GM18909 (cell line): ENCODE data around the gene NRIP1.

ENCODE experiments used
- ATAC-seq: cut with Tn5 transposase; IDR thresholded peaks from one replicate; pipeline ENCODE4 v1.9.1; 2021; ENCODE audit warnings: mild to moderate bottlenecking; ENCODE audit not compliant: unreplicated experiment, poor library complexity

The NRIP1 gene

DNA sequence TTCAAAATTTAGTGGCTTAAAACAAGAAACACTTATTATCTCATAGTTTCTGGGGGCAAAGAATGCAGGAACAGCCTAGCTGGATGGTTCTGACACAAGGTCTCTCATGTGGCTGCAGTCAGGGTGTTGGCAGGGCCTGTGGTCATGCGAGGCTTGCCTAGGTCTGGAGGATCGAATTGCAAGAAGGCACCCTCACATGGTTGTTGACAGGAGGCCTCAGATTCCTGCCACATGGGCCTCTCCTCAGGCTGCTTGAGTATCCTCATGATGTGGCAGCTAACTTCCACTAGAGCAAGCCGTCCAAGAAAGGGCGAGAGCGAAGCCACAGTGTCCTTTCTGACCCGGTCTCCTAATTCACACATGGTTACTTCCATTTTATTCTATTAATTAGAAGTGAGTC, 6.2 kb upstream of the NRIP1 start:
- ATAC-seq: no peak

DNA sequence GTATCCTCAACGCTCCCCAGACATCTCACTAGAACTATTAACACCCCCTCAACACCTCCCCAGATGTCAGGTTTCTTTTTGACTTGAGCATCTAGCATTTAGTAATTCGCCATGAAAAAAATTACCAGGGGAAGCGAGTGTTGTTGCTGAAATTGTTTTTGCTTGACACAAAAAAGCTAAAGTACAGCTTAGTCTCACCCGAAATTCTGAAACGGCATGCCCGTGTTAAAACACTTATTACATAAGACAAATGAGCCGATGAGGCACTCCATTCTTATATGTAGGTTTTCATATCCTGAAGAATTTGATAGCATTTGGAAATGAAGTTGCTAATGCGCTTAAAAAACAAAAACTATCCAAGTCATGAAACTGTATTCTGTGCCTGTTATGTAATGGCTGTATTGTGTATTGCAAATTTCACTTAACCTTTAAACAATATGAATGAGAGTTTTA, 1.3 kb upstream of the NRIP1 start:
- ATAC-seq: no peak

DNA sequence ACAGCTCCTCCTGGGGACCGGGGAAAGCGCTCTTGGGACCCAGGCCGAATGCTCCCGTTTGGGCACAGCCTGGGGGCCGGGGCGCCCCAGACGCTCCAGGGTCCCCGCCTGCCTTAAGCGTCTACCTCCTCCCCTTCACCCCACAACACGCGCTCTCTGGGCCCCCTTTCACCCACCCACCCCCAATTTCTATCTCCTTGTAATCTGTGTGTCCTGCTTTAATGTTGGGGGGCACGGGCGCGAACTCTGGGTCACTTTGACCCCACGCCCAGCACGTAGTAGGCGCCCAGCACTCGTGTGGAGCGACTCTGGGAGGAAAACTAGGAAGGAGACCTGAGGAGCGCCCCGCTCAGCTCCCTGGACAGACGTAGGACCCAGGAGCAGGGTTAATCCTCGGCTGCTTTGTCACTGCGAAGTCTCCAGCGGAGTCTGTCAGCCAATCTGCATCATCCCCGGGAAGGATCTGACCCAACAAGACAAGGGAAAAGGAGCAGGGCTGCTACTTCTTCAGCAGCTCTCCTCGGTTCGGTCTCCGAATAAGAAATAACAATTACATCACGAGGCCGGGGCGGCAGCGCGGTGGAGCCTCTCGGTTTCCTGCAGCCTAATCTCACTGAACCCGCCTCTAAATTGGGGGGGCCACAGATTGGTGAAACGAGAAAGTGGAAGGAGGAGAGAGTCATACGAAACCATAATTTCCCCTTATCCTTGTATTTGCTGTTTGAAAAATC, 757 bp upstream of the NRIP1 start:
- no peak for ATAC-seq

DNA sequence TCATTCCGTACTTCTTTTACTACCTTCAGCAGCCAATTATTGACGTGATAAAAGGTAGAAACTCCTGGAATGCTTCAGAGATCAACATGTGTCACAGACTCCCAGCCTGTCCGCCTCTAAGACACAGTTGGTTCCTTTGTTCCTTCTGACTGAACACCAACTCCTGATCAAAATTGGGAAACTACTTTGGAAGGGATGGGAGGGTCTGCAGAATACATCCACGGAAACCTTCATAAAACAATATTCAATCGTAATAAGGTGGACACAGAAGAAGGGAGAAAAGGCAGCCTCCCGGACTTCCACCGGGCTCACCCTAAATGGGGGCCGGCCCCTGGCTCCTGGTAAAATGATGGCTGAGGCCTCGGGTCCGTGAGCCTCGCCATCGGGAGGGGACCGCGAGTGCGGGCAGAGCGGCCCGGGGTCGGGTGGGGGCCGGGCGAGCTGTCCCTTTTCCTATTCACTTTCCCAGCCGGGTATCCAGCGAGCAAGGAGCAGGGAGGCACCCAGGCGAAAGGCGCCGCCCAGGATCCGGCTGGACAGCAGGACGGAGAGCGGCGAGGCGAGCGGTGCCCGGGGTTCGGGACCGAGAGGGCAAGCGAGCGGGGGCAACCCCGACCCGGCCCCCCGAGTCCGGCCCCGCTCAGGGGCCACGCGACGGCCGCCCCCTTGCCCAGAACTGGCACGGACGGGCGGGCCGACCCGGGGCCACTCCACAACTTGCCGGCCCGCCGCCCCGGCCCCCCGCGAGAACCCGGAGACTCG, 805 bp downstream of the NRIP1 start:
- peak; percentile 11 for ATAC-seq

DNA sequence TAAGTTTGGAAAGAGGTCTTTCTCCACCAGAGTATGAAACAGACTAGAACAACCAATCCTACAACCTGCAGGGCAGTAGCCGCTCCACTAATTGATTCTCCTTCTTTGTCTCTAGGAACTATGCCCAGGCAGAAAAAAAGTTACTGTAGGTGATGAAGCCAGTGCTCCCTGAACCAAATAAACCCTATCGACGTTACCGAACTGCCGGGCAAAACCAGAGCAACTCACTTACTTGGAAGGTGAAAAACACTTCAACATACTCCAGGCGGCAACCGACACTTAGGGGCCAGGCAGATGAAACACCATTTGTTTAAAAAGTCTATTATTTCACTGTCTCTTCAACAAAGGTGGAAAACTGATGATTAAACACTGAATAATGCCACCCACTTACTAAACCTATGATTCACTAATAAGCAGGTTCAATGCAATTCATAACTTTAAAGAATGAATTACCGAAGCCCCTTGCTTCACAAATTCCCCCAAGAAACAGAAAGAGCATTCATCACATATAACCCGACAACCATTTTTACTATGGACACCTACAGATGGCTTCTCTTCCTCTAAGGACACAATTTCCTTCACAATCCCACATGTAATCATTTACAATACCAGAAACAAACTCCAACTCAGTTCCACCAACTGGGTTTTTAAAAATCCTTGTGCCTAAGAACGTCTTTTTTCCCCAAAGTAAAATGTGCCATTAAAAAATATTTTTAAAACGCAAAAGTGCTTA, 1.6 kb downstream of the NRIP1 start:
- no peak for ATAC-seq

DNA sequence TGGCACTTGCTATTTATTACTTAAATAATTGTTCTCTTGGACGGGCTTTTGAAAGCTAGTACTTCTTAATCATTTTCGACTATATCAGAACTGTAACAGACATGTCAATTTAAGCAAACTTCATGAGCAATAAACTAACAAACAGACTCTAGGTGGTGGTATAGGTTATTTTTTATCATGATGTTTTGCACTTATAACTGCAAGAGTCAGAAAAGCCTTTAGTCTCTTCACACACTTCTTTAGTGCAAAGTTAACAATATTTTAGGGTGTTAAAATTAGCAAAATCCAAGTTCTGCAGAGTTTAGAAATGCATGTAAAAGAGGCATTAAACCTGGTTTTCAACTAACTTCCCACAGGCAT, 2.2 kb downstream of the NRIP1 start:
- no peak for ATAC-seq

DNA sequence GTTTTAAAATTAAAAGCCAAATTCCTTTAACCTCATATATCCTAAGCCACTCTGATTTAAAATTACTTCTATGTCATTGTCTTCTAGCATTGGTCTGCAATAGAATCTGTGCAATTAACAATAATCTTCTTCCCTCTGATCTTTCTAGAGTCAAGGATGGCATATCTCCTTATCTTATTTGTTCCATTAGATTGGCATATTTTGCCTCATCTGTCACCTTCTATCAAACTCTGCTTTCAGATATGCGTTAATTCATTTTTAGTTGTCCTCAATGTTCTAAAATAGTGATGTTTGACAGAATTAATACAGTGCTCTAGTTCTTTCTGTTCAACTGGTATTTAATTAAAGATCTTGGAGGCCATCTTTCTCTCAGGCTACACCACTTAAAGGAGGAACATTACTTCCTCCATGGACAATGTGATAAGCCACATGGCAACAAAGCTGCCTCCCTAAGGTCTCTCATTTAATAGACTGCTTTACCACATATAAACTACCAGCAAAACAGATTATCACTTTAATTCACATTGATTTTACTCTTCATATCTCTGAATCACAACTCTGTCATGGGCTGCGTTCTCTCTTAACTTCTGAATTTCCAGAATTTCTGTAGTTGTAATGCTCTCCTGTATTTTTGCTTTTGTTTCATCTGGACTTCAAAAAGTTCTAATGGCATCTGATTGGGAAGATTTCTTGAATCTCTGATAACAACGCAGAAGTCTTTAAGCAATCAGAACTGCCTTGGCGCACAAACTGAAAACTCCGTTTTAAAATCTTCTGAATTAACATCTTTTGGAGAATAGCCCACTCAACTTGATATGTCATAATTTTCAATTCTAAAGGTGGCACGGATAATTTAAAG, 2.8 kb downstream of the NRIP1 start:
- no peak for ATAC-seq

DNA sequence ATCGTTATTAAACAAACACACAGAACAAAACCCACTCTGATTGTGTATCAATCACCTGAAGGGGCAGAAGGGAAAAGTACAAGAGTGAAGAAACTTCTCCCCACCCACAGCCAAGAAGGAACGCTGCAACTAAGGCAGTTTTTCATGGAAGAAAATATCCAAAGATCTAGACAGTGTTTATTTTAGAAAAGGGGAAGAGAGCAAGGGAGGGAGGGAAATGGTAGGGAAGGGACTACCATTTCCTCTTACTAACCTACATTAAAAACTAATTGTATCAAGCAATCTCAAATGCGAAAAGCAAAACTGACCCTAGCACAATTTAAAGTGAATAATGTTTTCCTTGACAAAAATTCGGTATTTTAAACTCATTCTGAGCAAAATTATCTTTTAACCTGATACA, 3.5 kb downstream of the NRIP1 start:
- no peak for ATAC-seq

DNA sequence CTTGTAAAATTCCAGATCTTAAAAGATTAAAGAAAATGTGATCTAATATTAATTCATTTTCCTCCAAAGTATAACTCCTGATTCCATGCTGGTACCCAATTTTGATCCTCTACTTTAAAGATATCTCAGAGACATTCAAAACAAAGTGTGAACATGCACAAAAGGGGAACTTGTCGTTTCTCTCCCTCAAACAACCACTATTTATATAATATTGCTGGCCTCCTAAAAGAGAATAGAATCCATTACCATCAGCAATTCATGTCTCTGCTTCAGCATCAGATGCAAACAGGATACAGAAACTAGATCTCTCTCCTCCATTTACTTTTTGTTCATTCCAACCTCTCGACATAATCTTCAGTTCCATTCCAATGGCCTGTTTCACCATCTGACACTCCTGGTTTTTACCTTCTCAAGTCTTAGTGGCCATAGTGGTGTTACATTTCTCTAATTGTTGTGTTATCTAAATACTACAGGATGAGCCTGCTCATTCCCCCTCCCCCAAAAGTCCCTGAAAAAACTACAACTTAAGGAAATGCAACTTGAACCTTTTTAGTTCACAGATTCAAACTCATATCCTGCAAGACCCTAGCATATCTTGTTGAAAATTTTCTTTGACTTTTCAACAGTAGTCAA, 4.1 kb downstream of the NRIP1 start:
- no peak for ATAC-seq

DNA sequence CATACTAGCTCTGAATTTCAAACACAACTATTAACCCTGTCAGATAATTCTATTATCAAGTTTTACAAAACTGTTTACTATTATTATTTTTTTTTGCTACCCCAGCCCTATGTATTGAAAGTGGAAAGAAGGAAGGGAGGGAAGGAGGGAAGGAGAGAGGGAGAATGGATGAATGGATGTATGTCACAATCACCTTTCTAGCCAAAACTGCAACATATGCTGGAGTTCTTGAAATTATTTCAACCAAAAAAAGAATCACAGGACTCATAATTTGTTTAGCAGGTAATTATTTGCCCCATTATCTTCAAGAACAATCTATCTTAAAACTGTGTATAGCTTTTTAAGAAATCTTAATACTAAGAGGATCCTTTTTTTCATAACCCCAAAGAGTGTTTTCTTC, 5.4 kb downstream of the NRIP1 start:
- ATAC-seq: no peak

DNA sequence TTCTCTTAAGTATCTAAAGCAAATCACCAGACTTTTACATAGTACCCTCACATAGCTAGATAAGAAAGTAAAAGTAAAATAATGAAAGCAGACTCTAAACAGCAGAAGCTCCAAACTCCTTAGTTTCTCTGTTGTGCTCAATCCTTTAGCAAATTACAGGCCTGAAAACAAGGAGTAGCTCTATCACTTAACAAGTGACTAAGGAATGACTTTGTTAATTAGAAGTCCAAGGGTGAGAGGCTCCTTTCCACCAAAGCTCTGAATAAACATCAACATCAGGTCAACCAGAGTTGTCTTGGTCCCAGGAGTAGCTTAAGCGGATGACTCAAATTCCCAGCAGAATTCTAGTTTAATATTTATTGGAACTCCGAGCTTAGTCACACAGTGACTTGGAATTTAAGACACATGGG, 5.9 kb downstream of the NRIP1 start:
- peak; percentile 28 for ATAC-seq

DNA sequence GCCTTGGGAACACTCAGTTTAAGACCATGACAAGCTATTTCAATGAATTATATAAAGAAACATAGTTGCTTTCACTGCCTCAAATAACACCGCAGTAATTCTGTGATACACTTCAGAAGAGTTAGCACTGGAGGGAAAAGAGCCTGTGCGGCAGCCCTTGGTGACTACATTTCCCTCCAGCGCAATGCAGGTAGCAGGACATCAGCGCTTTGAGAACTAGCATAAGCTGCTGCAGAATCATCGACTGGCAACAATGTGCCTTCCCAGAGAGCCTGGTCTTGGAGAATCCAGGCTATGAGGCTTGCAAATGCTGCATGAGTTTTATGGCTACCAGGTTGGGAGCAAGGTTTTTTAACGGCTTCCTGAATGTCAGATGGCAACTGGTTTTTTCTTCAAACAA, 7.5 kb downstream of the NRIP1 start:
- no peak for ATAC-seq

DNA sequence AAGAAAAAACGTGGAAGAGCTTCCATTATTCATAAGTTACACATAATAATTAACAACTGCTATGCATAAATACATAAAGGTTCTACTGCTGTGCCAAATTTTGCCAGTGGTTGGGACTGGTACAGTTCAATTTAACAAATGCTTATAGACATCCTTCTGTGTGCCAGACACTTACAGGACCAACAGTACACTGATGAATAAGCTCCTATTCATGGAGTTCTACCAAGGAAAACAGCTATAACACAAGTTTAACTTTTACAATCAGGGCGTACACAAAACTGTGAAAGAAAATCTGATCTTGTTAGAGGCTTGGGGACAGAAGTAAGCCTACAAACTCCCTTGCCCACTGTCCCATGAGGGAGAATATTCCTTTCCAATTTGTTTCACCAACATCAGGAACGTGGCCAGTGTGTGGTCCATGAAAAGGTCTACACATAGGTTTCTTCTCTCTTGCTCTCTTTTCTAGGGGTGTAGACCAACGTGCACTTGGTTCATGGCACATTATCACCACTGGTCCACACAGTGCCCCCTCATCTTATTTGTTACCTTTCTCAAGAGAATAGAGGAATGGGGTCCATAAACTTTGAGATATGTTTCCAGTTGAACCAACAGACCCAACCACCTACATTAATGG, 10.1 kb downstream of the NRIP1 start:
- ATAC-seq: no peak

DNA sequence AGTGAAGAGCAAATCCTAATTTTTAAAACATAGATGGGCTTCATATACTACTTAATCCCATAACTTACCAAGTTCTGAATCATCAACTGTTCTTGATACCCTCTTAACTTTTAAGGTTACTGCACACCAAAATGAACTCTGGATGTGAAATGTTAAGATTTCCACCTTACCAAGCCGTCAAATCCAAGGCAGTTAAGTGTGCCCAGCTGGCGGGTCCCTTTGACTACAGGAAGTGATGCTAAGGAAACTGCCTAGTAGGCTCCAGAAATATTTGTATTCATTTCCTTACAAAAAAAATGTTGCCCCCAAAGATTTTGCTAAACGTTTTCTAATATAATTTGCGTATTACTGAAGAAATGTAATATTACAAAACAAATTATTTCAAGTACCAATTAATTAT, 10.7 kb downstream of the NRIP1 start:
- ATAC-seq: no peak

DNA sequence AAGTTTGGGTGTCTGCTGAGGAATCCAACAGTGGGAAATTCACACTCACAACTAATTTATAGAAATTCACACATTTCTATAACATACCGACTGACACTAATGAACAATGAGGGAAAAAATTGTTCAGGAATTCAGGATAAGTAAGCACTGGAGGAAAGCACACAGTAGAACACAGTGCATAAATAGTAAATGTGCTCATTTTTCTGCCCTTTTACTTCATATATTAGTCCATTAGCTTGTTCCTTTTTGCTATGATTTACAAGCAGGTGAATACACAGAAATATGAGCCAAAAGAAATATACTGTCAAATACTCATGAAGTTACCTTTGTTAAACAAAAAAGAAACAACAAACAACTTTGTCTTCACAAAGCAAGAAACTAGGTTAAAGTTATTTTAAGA, 11.3 kb downstream of the NRIP1 start:
- no peak for ATAC-seq

DNA sequence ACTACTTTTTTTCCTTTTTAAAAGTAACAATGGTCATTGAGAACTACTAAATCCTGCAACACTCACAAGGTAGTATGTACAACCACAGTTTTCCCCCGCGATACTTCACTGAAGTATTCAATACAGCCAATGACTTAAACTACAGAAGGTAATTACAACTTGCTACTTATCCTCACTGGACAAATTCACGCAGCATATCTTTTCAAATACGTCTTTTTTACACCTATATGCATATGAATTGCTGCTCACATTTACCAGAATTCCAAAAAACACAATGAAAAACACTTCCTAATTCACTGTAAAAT, 12.4 kb downstream of the NRIP1 start:
- ATAC-seq: peak; percentile 34

DNA sequence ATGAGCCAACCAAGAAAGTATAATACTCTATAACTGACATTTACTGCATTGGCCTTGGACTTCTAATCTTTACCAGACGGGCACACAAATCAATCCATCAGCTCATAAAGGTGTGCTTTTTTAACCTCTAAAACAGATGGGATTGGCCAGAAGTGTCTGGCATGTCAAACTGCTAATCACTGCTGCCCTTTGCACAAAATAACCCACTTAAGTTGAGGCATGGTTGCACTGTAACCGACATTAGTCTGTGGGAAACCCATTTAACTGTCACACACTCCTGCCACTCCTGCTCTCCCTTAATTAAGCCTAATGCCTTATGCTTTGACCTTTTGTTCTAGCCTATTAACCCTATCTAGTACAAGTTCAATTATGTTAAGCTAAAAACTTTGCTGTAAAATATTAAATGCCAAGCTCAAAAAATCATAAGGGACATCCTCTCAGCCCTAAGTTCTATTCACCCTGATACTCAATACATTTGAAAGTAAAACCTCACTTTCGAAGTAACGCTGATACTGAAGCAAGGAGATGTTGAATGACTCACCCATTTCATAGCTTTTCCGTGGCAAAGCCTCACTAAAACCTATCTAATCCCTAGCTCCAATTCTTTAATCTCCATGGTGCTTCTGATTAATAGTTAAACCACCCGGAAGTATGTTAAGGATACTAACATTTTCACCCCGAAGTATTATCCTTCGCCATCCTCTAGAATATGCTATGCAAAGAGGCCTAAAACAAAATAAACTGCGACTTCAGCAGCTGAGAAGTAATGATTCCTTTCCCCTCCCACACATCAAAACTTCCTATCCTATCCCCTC, 12.9 kb downstream of the NRIP1 start:
- peak; percentile 79 for ATAC-seq

DNA sequence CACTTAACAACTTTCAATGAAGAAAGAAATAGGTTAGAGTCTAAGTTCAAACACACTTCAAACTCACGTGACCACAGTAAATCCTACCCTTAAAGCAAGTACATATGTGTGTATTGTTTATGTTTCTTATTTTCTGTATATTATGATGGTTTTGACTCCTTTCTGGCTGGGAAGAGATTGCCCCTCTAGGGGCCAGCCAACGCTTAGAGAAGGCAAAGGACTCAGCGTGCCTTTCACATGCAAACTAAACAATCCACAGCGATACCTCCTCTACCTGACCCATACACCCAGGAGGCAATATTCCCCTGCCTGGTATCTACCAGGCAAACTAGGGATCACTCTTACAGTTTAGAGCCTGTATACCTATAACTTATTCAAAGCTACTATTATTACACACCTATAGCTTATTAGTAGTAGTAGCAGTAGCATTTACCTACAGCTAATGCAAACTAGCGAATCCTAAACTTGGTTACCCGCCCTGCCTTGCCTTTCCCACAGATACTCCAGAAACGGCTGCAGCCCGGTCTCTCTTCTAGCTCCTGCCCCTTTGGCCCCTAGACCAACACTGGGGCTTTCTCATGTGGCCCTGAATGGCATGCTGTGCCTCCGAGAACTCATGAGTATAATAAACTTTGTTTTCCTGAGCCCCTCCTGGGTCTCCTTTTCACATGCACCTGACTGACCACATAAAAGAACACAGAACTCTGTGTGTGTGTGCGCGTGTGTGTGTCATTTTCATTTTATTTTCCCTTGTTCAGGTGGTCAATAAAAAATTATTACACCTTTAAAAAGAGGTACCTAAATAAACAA, 14.0 kb downstream of the NRIP1 start:
- no peak for ATAC-seq
